HG02852 (cell line): ENCODE measurements around the gene SERAC1.

Experiments used
- ATAC-seq: cut with Tn5 transposase; IDR thresholded peaks from one replicate; pipeline ENCODE4 v1.9.1; 2021; ENCODE audit warnings: mild to moderate bottlenecking, moderate library complexity; ENCODE audit not compliant: unreplicated experiment

The SERAC1 gene

DNA sequence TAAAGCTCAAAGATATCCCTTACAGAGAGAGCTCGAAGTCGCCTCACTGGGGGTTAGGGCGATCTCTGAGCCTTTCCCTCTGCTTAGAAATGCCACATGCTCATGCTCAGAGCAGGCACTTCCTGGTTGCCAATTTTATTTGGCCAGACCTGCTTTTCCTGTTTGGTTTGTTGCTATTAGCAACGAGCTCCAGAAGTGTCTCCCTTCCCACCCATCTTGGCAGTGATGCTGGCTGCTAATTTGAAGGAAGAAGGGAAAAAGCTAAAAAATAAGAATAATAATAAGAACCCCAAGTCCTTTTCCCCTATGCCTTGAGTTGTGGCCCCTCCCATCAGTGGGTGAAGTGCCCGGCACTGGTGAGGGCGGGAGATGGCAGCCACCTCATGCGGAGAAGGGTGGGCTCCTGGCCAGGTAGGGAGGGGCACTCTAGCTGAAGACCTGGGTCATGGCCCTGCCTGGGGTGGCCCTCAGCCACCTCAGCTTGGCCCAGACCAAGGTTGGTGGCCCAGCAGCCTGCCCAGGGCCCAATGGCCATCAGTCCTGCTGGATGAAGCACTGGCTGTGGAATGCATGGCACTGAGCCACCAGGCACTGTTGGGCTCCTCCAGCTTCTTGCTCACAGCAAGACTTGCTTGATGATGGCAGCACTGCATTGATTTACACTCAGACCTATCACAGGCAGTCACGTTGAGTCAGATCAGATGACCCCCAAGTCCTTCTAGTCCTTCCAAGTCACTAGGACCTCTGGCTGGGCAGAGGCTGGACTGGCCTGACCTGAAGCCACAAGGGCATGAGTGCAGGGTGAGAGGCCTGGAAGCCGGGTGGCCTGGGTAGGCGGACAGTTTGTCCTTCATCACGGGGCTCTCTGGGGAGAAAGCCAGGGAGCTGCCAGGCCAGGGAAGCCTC, 107.4 kb downstream of the SERAC1 start:
- ATAC-seq, result no peak
